Measurements from ENCODE around the gene SCO2. TPM values are rescaled to one million over a fixed set of nuclear protein-coding genes. Genes with fewer than 3 reads are reported as not detected.

Gene SCO2
- total RNA-seq, 2 donors from 2014 or later = 1.8 to 5.8 TPM

GRCh38 chr22:50513175-50513574 lies 12.2 kb downstream of the SCO2 start:
- intact Hi-C loops (cut with DNase I) = no loop called here
- Histone ChIP-seq H3K4me3 (no peak overlapping the region), H3K4me1 (peaks cover 5% of the 10 kb centered on the region), H3K9ac (ENCODE audit: low read depth in 2 of 2, low read length in 2 of 2) (no peak overlapping the region), H3K27me3 (no peaks in the 10 kb centered on the region), H3K27ac (no peak overlapping the region), H3K9me3 (no peaks in the 10 kb centered on the region), H3K36me3 (peaks cover 2% of the 10 kb centered on the region)
- no peak for DNase-seq
- TF ChIP-seq CTCF (IDR thresholded peaks at IDR 0.05) = no peak

- TF ChIP-seq CTCF (IDR thresholded peaks at IDR 0.05) = no peak
- no peaks in the 10 kb centered on the region for H3K27me3 ChIP-seq
- peaks cover 9% of the 10 kb centered on the region for H3K36me3 ChIP-seq
- H3K4me1 ChIP-seq = peaks cover 16% of the 10 kb centered on the region
- no peaks in the 10 kb centered on the region for H3K9me3 ChIP-seq
- H3K4me3 ChIP-seq = peak overlapping the region; percentile 74
- no peak for DNase-seq
- intact Hi-C loops (cut with DNase I) = loop anchor here (10.0 kb wide), 1 partner anchor 254 kb away; the partner anchor contains the start of gene HDAC10
- peak overlapping the region; percentile 72 to 75 for H3K9ac ChIP-seq (ENCODE audit: low read depth in 2 of 2, low read length in 2 of 2)
- H3K27ac ChIP-seq = peak overlapping the region; percentile 72
These were observed 16.5 kb downstream of the SCO2 start for GRCh38 chr22:50508897-50509296.

DNA sequence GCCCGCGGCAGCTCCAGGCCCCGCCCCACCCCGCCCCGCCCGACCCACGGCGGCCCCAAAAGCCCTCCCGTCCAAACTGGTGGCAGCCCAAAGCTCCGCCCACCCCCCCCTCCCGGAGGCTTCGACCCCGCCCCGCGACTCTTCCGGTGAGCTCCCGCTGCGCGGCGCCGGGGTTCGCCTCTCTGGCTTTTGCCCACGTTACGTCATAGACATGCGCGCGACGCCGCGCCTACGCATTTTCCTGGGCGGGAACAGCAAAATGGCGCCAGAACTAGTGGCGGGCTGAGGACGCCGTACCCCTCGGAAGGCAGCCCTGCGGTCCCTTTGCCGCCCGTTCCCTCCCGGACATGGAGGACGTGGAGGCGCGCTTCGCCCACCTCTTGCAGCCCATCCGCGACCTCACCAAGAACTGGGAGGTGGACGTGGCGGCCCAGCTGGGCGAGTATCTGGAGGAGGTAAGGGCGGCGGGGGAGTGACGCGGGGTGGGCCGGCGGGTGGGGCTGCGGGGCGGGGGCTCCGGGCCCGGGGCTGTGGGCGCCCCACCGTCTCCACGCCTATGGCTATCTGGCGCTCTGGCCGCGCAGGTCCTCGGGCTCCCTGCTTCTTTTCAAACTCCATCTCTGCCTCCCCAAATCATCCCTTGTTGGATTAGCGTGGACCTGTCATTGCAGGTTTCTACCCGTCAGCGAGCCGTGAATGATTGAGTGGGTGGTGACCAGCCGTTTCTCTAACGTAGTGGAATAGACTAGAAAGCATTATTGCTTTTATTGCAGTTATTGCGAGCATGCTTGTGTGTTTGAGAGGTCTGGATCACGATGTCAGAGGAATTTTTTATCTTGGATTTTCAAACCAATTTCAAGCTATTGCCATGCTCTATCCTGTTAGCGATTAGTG lies 17.2 kb downstream of the SCO2 start, which contains the start of gene NCAPH2:
TSS of gene NCAPH2 (plus strand) at position 234 of the 894 bp plus-strand sequence. CDS start at position 348, 114 bp downstream.
- intact Hi-C loops (cut with DNase I) = loop anchor here (10.0 kb wide), 1 partner anchor 253 kb away; the partner anchor contains the start of gene HDAC10
- DNase-seq = peak; percentile 97
- H3K9me3 ChIP-seq = no peaks in the 10 kb centered on the region
- no peaks in the 10 kb centered on the region for H3K27me3 ChIP-seq
- H3K36me3 ChIP-seq = peaks cover 9% of the 10 kb centered on the region
- peaks cover 16% of the 10 kb centered on the region for H3K4me1 ChIP-seq
- peak within 1 kb of the TSS; percentile 72 for H3K27ac ChIP-seq
- TF ChIP-seq CTCF (IDR thresholded peaks at IDR 0.05) = no peak
- H3K9ac ChIP-seq (ENCODE audit: low read depth in 2 of 2, low read length in 2 of 2) = peak within 1 kb of the TSS; percentile 91 to 95
- H3K4me3 ChIP-seq = peak within 1 kb of the TSS; percentile 74

DNA sequence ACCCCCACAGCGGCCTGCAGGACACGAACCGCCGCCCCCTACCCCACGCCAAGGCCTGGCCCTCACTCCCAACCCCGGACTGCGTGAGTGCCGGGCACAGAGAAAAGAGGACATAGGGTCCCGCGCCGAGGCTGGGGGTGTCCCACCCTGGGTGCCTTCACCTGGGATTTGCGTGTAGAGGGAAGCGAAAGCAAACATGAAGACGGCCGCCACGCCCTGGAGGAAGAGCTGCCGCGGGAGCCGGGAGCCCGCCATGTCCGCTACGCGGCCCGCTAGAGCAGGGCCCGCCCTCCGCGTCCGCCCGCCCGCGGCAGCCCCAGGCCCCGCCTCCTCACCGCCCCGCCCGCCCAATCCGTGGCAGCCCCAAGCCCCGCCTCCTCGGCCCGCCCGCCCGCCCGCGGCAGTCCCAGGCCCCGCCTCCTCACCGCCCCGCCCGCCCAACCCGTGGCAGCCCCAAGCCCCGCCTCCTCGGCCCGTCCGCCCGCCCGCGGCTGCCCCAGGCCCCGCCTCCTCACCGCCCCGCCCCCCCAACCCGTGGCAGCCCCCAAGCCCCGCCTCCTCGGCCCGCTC lies 17.9 kb downstream of the SCO2 start, which contains the start of gene LMF2:
TSS of gene LMF2 (minus strand) at position 282 of the 570 bp plus-strand sequence. CDS start at position 255, 27 bp downstream.
- DNase-seq = peak; percentile 90
- intact Hi-C loops (cut with DNase I) = loop anchor here (10.0 kb wide), 1 partner anchor 253 kb away; the partner anchor contains the start of gene HDAC10
- peak within 1 kb of the TSS; percentile 91 to 95 for H3K9ac ChIP-seq (ENCODE audit: low read depth in 2 of 2, low read length in 2 of 2)
- peaks cover 9% of the 10 kb centered on the region for H3K36me3 ChIP-seq
- peaks cover 16% of the 10 kb centered on the region for H3K4me1 ChIP-seq
- H3K27me3 ChIP-seq = no peaks in the 10 kb centered on the region
- no peak for TF ChIP-seq CTCF (IDR thresholded peaks at IDR 0.05)
- H3K4me3 ChIP-seq = peak within 1 kb of the TSS; percentile 74
- peak within 1 kb of the TSS; percentile 72 for H3K27ac ChIP-seq
- no peaks in the 10 kb centered on the region for H3K9me3 ChIP-seq

DNA sequence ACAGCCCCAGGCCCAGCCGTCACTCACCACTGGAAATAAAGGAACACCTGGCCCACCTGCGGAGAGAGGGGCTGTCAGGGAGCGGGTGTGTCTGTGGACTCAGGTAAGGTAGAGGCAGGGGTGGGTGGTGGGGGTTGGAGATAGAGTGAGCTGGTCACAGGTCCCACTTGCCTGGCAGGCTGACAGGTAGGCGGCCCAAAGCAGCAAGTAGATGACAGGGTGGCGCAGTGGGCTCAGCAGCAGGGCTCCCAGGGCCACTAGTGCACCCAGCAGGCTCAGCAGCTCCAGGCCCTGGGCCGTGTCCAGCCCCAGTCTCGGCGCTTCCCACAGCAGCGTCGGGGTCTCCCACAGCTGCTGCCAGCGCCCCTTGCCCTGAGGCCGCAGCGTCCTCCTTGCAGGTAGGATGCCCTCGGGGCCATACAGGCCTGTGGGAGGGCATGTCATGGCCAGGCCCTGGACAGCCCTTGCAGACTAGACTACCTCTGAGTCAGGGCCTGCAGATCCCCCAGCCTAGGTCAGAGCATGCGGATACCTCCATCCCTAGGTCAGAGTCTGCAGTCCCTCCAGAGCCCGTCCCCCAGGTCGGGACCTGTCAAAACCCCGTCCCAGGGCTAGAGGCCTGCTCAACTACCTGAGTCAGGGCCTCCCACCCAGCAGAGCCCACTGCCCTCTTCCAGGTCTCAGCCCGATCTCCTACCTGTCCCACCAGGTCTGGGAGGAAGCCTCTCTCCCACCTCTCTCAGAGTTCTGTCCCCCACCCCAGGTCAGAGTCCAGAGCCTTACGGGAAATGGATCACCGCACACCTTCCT lies 18.6 kb downstream of the SCO2 start:
- peak overlapping the region; percentile 45 for H3K27ac ChIP-seq
- no peak for DNase-seq
- no peaks in the 10 kb centered on the region for H3K27me3 ChIP-seq
- intact Hi-C loops (cut with DNase I) = loop anchor here (10.0 kb wide), 1 partner anchor 252 kb away; the partner anchor contains the start of gene HDAC10
- H3K9ac ChIP-seq (ENCODE audit: low read depth in 2 of 2, low read length in 2 of 2) = peak overlapping the region; percentile 91 to 95
- H3K36me3 ChIP-seq = peaks cover 9% of the 10 kb centered on the region
- peak overlapping the region; percentile 70 for H3K4me3 ChIP-seq
- peaks cover 16% of the 10 kb centered on the region for H3K4me1 ChIP-seq
- H3K9me3 ChIP-seq = no peaks in the 10 kb centered on the region
- no peak for TF ChIP-seq CTCF (IDR thresholded peaks at IDR 0.05)

Measured in colonic mucosa (tissue), 4 donors.